HG03060 (cell line): ENCODE data around the gene SH3PXD2B.

Experiments
- ATAC-seq: cut with Tn5 transposase; IDR thresholded peaks from one replicate; pipeline ENCODE4 v1.9.1; 2021; ENCODE audit warnings: low read depth, moderate number of reproducible peaks; ENCODE audit not compliant: unreplicated experiment

The SH3PXD2B gene

DNA sequence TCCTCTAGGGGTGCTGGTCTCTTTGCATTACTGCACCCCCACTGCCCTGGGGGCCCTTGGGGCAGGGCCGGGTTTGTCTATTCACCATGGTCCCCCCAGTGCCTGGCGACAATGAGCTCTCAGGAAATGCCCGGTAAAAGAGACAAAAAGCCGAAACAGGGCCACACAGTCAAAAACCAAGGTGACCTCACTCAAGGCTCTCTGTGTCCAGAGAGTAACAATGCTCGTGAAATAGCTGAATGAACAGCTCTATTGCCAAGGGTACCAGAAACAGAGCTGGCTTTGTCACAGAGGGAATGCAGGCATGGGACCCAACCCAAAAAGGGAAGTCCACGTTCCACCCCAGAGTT lies 16.0 kb downstream of the SH3PXD2B start:
- ATAC-seq: no peak

DNA sequence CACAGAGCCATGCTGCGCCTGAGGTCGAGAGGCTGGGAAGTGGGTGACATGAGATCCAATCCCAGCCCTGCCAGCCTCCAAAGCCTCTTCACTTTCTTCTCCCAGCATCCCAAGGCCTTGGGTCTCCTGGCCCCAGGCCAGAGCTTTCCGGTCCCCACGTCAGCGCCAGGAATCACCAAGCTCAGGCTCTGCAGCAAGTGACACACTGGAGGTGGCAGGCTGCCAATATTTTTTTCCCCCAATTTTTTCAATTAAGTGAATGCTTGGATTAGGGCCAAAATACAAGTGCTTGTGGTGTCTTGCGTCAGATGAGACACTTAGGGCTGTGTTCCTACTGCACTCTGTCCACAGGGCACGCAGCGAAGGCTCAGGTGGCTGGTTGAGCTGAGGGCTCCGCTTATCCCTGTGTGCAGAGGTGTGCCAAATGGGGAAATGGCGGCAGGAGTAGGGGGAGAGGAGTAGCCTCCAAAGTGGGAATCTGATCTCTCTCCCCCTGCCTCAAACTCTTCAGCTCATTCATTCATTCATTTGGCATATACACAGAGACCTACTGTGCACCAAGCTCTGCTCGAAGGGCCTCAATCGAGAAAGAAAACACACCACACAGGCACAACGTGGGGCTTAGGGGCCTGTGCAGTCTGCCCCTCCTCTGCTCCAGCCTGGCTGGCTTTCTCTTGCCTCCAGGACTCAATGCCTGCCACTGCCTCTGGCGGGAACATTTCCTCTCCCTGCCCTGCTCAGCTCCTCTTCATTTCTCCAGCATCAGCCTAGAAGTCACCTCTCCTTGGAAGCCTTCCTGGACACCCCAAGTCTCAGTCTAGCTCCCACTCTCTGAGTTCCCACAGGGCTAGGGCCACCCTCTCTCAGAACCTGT lies 16.6 kb downstream of the SH3PXD2B start:
- ATAC-seq: no peak

- ATAC-seq: no peak
These were observed 17.4 kb downstream of the SH3PXD2B start for GRCh38 chr5:172436879-172437369.

DNA sequence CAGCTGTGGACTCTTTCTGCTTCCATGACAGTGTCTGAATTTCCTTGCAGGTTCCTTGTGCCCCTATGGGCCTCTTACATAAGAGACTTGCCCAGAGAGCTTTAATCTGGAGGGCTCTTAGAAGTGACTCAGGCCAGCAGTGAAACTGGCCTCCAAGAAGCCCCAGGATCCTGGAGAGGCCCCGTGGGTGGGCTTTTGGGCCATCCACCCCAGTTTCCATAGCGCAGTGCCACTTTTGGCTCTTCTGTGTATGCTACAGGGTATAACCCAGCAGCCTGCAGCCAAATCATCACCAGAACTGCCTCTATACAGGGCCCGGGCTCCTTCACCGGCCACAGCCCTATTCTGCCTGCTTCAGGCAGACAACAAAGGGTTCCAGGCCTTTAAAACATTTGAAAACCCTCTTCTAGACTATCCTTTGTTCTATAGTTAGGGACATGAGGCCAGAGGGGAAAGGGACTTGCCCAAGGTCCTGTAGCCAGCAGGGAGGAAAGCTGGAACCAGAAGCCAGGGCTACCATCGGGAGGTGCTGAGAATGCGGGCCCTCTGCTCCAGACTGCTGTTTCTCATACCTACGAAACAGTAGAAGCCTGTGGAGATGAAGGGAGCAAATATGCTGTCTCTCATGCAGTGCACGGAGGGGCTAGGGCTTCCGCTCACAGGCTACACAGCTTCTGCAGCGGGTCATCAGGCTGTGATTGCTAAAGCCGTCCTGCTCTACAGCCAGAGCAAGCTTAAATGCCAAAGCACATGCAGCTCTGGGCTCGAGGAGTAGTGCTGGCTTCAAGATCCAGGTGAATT lies 18.0 kb downstream of the SH3PXD2B start:
- ATAC-seq: no peak

- no peak for ATAC-seq
These were observed 18.8 kb downstream of the SH3PXD2B start for GRCh38 chr5:172435362-172436077.

DNA sequence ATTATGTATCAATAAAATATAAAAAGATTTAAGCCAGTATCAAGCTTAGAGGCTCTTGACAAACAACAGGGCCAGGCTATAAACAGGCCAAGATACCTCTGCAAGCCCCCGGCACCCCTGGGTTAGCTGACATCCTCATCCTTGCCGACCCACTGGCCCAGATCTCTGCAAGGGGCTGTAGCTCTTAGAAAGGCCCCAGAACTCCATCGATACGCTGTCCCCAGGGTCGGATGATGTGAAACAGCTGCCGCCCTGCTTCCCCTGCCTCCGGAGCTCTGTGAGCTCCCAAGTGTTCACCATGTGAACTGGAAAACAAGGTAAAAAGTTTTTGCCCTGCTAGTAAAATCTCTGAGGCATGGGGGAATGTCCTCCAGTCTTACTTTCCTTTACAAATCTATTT lies 20.1 kb downstream of the SH3PXD2B start:
- ATAC-seq: no peak

- ATAC-seq: no peak
These were observed 20.8 kb downstream of the SH3PXD2B start for GRCh38 chr5:172433513-172433912.

- ATAC-seq: no peak
These were observed 21.3 kb downstream of the SH3PXD2B start for GRCh38 chr5:172433071-172433470.

- ATAC-seq: no peak
These were observed 24.0 kb downstream of the SH3PXD2B start for GRCh38 chr5:172430354-172430753.

DNA sequence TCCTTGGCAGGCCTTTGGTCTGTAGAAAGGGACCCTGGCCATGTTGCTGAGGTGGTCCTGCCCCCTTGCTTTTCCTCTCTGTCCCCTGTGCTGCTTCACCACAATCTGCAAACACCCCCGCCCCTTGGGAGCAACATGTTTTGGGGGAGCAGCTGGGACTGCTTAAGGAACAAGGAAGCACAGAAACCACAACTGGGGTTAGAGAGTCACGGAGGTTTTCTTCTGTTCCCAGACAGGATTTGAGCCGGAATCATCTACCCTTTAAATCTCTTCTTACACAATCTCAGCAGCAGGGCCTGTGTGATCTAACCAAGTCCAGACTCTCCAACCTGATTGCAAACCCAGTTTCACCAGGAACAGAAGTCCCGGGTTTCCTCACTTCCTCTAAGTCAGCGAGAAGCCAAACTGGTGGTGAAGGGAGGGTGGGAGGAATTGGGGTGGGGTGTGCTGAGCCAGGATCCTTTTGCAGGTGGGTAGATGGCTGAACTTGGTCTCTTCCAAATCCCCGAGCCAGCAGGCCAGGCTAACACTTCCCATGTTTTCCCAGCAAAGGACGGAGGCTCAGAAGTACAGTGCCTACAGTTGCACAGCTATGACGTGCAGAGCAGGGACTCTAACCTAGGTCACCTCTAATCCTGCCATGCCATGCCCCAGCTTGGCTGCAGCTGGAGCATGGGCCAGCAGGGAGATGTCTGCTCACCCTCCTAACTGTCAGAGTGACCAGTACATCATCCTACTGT lies 25.0 kb downstream of the SH3PXD2B start:
- ATAC-seq: no peak

DNA sequence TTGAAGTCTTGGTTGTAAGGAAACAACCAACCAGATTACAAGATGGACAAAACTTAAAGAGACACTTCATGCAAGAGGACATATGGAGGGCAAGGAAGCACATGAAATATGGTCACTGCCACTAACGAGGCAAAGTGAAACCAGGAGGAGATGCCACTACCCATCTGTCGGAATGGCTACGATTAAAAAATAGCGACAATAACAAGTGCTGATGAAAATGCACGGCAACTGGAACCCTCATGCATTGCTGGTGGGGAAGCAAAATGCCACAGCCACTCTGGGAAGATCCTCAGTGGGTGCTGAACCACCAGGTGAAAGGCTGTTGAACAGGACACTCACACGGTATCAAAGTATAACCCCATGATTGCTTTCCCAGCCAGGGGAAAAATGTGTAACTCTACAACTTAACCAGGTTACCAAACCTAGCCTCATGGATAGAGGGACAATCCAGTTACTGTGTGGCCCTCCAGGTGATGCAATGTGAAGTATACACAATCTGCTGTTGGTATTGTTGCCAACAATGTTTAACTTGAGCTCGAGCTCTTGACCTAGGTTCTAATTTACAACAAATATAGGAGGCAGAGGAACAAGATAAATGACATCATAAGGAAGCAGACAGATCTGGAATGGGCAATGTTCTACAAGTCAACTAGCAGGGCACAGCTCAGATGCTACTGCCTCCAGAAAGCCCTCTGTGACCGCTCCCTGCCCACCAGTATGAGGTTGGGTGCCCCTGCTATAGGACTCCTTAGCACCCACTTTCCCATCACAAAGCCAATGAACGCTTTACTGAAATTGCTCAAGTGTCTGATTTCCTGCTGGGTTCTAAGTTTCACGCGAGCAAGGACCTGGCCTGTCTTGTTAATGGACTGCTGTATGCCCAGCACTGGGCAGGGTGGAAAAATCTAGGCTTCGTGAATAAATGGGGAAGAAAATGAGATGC lies 25.8 kb downstream of the SH3PXD2B start:
- no peak for ATAC-seq

DNA sequence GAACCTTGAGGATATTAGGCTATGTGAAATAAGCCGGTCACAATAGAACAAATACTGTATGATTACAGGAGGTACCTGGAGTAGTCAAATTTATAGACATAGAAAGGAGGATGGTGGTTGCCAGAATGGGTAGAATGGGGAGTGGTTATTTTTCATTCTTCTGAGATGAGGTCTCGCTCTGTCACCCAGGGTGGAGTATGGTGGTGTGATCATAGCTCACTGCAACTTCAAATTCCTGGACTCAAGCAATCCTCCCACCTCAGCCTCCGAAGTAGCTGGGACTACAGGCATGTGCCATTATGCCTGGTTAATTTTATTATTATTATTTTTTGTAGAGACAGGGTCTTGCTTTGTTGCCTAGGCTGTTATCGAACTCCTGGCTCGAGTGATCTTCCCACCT lies 27.1 kb downstream of the SH3PXD2B start:
- no peak for ATAC-seq

DNA sequence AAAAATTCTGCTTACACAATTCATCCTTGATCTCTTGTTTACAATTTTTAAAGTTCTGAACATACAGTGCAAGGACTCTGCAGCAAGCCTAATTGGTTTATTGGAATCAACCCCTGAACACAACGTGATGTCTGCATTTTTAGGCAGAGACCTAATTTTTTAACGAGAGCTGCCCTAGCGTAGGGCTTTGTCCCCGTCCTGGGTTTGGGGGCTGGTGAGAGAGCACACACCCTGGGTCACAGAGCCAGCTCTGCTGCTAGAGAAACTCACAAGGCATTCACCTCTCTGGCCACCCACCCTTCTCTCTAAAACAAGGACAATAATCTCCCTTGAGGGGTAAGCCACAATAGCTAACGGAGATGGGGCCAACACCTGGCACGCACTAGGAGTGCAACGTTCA lies 28.2 kb downstream of the SH3PXD2B start:
- no peak for ATAC-seq

DNA sequence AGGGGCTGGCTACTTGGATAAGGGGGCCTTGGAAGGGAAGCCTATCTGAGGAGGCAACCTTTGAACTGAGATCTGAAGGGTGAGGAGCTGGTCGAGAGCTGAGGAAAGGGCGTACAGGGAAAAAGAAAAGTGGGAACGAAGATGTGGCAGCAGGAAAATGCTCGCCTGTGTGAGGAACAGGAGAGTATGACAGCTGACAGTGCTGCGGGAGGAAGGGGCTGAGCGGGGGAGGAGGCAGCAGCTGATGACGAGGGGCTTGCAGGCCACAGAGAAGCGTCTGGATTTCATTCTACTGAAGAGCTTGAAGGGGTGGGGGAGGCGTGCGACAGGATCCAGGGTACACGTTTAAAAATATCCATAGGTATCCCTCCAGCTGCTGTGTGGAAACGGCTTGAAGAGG lies 28.9 kb downstream of the SH3PXD2B start:
- ATAC-seq: no peak

GRCh38 chr5:172424808-172425207 lies 29.5 kb downstream of the SH3PXD2B start:
- ATAC-seq: no peak

DNA sequence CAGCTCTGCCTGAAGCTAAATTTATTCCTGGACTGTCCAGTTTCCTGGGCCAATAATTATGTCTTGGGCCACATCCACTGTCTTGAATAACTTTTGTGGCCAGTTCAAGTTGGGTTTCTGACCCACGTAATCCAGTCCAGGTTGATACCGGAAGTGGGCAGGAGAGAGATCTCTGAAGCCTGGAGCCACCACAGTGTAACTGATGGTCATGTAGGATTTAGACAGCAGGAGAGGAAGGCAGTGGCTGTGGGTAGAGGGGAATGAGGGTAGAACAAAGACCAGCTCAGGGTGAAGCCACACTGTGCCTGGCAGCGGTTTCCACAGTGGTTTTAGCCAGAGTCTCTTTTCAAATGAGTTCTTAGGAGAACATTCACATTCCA lies 30.2 kb downstream of the SH3PXD2B start:
- no peak for ATAC-seq

DNA sequence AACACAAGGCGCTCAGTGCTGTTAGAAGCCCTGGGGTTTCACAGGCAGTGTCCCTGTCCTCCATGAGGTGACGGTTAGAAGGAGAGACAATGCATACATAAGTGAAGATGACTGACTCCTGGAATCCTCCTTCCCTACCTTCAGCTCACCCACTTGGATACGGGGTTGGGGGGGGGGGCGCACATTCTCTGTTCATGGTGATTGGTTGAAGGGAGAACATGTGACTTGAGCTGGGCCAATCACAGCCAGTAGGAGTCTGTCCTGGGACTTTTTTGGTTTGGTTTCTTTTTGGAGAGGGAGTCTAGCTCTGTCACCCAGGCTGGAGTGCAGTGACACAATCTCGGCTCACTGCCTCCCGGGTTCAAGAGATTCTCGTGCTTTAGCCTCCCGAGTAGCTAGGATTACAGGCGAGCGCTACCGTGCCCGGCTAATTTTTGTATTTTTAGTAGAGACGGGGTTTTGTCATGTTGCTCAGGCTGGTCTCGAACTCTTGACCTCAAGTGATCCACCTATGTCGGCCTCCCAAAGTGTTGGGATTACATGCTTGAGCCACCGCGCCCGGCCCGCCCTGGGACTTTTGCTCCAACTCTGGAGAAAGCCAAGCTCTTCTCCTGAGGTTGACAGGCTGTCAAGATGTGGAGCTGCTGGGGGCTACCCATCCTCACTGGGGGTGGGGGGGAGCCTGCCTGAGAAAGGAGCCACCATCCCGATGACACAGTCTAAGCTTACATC lies 30.8 kb downstream of the SH3PXD2B start:
- no peak for ATAC-seq

GRCh38 chr5:172422255-172422654 lies 32.1 kb downstream of the SH3PXD2B start:
- ATAC-seq: no peak

- ATAC-seq: no peak
These were observed 33.3 kb downstream of the SH3PXD2B start for GRCh38 chr5:172421020-172421419.
